Duodenal mucosa (tissue), 2 donors: ENCODE data around the gene L1CAM.

ENCODE experiments used
- H3K27ac ChIP-seq: one replicate; pipeline ENCODE4 v1.7.0; 2013; ENCODE audit warnings: low read depth, low read length
- H3K27me3 ChIP-seq, 2 donors: one replicate each; pipeline ENCODE4 v1.7.0; 2013; ENCODE audit warnings: low read length in 2 of 2, control low read depth in 1 of 2; ENCODE audit not compliant: insufficient read depth in 2 of 2, control insufficient read depth in 1 of 2
- H3K36me3 ChIP-seq, 2 donors: one replicate each; pipeline ENCODE4 v1.7.0; 2013; ENCODE audit warnings: low read length in 2 of 2, control low read depth in 1 of 2; ENCODE audit not compliant: insufficient read depth in 2 of 2, control insufficient read depth in 1 of 2
- H3K4me1 ChIP-seq, 2 donors: one replicate each; pipeline ENCODE4 v1.7.0; 2013; ENCODE audit warnings: low read length in 2 of 2, control low read depth in 1 of 2; ENCODE audit not compliant: insufficient read depth in 2 of 2, control insufficient read depth in 1 of 2
- H3K4me3 ChIP-seq, 2 donors: one replicate each; pipeline ENCODE4 v1.7.0; 2013; ENCODE audit warnings: low read length in 2 of 2, low read depth in 1 of 2
- H3K9ac ChIP-seq, 2 donors: one replicate each; pipeline ENCODE4 v1.7.0; 2013; ENCODE audit warnings: low read length in 2 of 2, low read depth in 1 of 2
- H3K9me3 ChIP-seq, 2 donors: one replicate each; pipeline ENCODE4 v1.7.0; 2013; ENCODE audit warnings: low read length in 2 of 2, control low read depth in 1 of 2; ENCODE audit not compliant: control insufficient read depth in 1 of 2

Gene L1CAM

DNA sequence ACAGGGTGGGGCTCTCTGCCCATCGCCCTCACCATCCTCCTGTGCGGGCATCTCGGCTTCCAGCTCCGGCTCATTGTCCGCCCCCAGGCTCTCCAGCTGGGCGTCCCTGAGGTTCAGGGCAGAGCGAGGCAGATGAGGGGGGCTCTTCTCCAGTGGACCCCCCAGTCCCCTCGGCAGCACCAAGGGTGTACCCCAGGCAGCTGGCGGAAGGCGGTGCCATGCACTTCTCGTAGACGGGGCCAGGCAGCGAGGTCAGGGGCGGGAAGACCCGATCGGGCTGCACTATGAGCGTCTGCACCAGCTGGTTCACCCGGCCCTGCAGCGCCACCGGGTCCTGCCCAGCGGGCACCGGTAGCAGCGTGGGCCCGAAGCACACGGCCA is 24.0 kb upstream of the L1CAM start:
- Histone ChIP-seq H3K36me3 (no peaks in the 10 kb centered on the region), H3K4me1 (no peaks in the 10 kb centered on the region), H3K4me3 (no peak overlapping the region), H3K9me3 (no peaks in the 10 kb centered on the region), H3K27ac (no peak overlapping the region), H3K9ac (no peak overlapping the region), H3K27me3 (no peaks in the 10 kb centered on the region)

DNA sequence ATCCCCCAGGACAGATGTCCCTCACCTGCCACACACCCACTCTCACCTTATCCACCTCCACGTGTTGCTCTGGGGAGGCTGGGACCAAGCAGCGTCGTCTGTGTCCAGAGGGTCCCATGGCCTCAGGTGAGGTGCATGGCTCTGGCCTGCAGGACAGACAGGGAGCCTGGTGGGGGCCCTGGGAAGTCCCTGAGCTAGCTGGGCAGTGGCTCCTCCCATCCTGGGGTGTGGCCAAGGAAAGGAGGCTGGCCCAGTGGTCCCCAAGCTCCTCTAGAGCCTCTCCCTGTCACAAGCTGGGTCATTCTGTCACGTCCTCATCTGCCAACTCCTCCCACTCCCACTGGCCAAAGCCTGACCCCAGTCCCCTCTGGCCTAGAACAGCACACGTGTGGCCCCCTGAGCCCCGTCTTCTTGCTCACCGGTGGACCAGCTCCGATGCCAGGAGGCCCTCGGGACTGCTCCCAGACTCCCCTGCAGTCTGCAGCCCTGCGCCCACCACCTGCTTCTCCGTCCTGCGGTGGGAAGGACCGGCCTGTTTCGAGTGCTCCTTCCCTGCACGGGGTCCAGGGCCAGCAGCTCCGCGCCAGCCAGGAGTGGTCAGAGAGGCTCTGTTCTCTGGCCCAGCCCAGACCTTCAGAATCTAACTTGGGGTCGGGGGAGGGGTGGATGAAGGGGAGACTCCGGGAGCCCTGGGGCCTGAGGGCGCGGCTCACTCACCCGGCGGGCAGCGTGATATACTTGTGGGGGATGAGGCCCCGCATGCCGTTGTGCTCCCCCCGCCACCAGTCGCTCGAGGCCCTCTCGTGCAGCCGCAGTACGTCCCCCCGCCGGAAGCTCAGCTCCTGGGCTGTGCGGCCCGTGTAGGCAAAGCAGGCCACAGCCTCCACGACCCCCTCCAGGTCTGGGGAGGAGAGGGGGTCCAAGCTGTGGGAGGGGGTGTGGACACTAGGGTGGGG is 23.3 kb upstream of the L1CAM start:
- no peaks in the 10 kb centered on the region for H3K9me3 ChIP-seq
- H3K4me1 ChIP-seq, result no peaks in the 10 kb centered on the region
- H3K4me3 ChIP-seq, result no peak overlapping the region
- no peaks in the 10 kb centered on the region for H3K36me3 ChIP-seq
- H3K27ac ChIP-seq, result no peak overlapping the region
- no peak overlapping the region for H3K9ac ChIP-seq
- no peaks in the 10 kb centered on the region for H3K27me3 ChIP-seq

DNA sequence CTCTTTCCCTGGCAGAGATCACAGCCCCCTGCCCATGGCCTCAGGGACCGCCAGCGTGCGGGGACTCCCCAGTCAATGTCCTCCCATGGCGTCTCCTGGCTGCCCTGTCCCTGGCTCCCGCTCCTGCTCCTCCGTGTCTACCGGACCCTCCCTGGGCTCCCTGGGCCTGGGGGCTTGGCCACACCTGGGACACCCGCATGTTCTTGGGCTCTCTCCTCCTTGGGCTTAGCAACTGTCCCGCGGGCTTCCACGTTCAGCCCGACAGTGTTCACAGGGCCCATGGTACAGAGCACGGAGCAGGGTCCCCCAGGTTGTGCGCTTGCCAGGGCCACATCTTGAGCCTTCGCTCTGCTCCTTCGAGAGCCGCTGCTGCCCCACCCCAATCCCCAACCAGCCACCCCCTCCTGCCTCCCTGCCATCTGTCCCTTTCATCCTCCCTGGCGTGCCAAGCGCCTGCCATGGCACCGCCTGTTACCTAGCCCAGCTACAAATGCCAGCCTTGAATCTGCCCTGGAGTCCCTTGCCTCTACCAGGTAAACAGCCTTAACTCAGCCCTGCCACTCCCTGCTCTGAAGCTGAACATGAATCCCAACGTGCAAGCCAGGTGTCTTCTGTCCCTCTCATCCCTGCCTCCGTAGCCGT is 22.4 kb upstream of the L1CAM start:
- H3K9ac ChIP-seq, result no peak overlapping the region
- no peaks in the 10 kb centered on the region for H3K9me3 ChIP-seq
- no peak overlapping the region for H3K27ac ChIP-seq
- peaks cover under 1 to 2% of the 10 kb centered on the region in 2 donors for H3K4me1 ChIP-seq
- H3K36me3 ChIP-seq, result no peaks in the 10 kb centered on the region
- H3K27me3 ChIP-seq, result no peaks in the 10 kb centered on the region
- H3K4me3 ChIP-seq, result no peak overlapping the region

DNA sequence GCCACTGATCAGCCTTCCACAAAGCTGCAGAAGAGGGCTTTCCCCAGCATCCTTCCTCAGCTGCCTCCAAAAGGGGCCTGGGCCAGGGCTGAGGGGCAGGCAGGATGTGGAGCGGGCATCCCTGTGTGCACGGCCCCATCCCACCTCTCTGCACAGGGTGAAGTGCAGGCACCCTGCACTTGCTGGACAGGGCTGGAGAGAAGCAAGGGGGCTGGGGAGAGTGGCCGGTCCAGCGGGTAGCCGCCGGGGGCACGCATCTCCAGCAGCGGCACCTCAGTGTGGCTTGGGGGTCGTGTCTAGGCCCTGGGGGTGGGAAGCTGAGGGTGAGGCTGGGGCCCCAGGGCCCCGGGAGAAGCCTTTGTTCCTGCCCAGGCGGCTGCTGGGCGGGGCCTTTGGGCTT is 21.5 kb upstream of the L1CAM start:
- Histone ChIP-seq H3K9ac (no peak overlapping the region), H3K4me3 (no peak overlapping the region), H3K9me3 (no peaks in the 10 kb centered on the region), H3K27me3 (no peaks in the 10 kb centered on the region), H3K27ac (no peak overlapping the region), H3K36me3 (no peaks in the 10 kb centered on the region), H3K4me1 (peaks cover 3 to 5% of the 10 kb centered on the region in 2 donors)

DNA sequence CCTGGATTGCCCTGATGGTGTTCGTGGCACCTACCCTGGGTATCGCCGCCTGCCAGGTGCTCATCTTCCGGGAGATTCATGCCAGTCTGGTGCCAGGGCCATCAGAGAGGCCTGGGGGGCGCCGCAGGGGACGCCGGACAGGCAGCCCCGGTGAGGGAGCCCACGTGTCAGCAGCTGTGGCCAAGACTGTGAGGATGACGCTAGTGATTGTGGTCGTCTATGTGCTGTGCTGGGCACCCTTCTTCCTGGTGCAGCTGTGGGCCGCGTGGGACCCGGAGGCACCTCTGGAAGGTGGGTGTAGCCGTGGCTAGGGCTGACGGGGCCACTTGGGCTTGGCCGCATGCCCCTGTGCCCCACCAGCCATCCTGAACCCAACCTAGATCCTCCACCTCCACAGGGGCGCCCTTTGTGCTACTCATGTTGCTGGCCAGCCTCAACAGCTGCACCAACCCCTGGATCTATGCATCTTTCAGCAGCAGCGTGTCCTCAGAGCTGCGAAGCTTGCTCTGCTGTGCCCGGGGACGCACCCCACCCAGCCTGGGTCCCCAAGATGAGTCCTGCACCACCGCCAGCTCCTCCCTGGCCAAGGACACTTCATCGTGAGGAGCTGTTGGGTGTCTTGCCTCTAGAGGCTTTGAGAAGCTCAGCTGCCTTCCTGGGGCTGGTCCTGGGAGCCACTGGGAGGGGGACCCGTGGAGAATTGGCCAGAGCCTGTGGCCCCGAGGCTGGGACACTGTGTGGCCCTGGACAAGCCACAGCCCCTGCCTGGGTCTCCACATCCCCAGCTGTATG is 20.3 kb upstream of the L1CAM start:
- Histone ChIP-seq H3K36me3 (no peaks in the 10 kb centered on the region), H3K9ac (no peak overlapping the region), H3K27ac (no peak overlapping the region), H3K4me3 (no peak overlapping the region), H3K27me3 (no peaks in the 10 kb centered on the region), H3K4me1 (peaks cover 3 to 5% of the 10 kb centered on the region in 2 donors), H3K9me3 (no peaks in the 10 kb centered on the region)

DNA sequence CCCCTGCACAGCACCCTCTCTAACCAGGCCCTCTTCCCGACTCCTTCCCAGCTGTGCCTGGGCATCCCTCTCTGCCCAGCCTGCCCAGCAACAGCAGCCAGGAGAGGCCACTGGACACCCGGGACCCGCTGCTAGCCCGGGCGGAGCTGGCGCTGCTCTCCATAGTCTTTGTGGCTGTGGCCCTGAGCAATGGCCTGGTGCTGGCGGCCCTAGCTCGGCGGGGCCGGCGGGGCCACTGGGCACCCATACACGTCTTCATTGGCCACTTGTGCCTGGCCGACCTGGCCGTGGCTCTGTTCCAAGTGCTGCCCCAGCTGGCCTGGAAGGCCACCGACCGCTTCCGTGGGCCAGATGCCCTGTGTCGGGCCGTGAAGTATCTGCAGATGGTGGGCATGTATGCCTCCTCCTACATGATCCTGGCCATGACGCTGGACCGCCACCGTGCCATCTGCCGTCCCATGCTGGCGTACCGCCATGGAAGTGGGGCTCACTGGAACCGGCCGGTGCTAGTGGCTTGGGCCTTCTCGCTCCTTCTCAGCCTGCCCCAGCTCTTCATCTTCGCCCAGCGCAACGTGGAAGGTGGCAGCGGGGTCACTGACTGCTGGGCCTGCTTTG is 19.6 kb upstream of the L1CAM start:
- H3K4me1 ChIP-seq, result peaks cover 3 to 5% of the 10 kb centered on the region in 2 donors
- H3K4me3 ChIP-seq, result no peak overlapping the region
- H3K9ac ChIP-seq, result no peak overlapping the region
- no peaks in the 10 kb centered on the region for H3K36me3 ChIP-seq
- no peaks in the 10 kb centered on the region for H3K27me3 ChIP-seq
- no peaks in the 10 kb centered on the region for H3K9me3 ChIP-seq
- H3K27ac ChIP-seq, result no peak overlapping the region

DNA sequence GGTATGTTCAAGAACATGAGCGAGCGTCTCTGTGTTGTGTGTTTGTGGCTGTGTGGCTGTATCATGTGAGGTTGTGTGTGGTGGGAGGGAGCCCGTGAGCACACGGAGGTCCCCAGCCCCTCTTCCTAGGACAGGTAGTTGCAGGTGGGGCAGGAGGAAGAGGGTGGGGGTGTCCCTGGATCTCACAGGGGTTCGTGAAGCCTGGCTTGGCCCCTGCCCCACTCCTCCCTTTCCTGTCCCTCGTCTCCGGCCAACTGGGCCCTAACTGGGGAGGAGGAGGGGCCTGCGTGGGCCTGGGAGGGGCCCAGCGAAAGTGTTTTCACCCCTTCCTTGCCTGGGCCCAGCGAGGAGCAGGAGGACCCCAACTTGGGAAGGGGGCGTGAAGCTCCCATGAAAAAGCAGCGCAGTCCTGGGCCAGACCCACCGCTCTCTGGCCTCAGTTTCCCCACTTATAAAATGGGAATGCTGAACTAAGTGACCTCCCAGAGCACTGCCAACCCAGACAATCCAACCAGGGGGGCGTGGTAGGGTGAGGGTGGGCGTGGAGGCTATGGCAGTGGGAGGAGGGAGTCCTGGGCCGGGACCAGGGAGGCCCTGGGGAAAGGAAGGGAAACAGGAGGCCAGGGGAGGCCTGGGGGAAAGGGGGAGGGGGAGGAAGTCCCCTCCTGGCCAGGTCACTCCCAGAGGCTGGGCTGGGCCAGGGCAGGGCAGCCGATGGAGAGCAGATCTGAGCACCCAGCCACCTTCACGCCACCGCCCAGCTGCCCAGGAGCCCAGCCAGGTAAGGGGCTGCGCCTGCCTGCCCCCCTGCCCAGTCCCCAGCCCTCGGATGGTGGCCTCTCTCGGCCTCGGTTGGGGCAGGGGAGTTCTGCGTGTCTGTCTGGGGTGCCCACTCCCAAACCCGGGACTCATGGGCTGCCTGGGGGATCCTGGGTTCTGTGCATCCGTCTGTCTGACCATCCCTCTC is 18.3 kb upstream of the L1CAM start, which contains the start of gene AVPR2:
Gene AVPR2 (plus strand): TSS at position 683 of the 967 bp plus-strand sequence. CDS start 473 bp downstream, outside the sequence.
- Histone ChIP-seq H3K27ac (no peak within 1 kb of the TSS), H3K9me3 (no peaks in the 10 kb centered on the region), H3K27me3 (no peaks in the 10 kb centered on the region), H3K36me3 (no peaks in the 10 kb centered on the region), H3K9ac (no peak within 1 kb of the TSS), H3K4me1 (peaks cover 3 to 5% of the 10 kb centered on the region in 2 donors), H3K4me3 (no peak within 1 kb of the TSS)

DNA sequence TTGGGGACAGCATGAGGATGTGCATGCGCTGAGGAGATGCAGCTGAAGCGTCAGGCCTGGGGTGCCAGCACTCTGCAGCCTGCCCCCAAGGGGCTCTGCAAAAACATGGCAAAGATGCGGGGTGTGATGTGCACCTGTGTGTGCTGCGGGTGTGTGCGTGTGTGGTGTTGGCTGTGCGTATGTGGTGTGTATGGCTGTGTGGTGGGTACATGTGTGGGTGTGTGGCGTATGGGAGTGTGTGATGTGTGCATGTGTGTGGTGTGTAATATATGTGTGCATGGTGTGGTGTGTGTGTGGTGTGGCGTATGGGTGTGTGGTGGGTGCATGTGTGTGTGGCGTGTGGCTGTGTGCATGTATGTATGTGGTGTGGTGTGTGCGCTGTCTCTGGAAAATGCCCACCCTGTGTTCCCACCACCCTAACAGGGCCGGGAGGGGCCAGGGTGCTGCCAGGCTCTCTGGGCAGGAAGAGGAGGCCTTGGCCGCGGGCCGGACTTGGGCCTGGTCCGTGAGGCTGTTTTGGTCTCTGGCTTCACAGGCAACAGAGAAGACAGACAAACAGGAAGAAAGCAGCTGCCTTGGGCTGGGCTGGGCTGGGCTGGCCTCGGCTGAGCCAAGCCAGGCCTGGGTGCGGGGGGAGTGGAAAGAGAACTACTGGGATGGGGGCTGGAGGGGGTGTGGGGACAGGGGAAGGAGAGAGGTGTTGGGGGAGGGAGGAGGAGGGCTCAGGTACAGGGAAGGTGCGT is 17.4 kb upstream of the L1CAM start:
- Histone ChIP-seq H3K27me3 (no peaks in the 10 kb centered on the region), H3K4me1 (peaks cover 3 to 5% of the 10 kb centered on the region in 2 donors), H3K36me3 (no peaks in the 10 kb centered on the region), H3K27ac (no peak overlapping the region), H3K9ac (no peak overlapping the region), H3K4me3 (no peak overlapping the region), H3K9me3 (no peaks in the 10 kb centered on the region)
